Trophoblast cell (in vitro differentiated cells and primary cell): ENCODE results near the gene C6orf89.
A peak's percentile ranks its signal among the peaks of the same experiment; 100 is the strongest.

Experiments used
- DNase-seq, 2 donors: peaks; one replicate each; pipeline ENCODE4 v3.0.0-alpha.2; 2016
- H2AFZ ChIP-seq: 2 replicates; pipeline ENCODE4 v1.6.1; 2013; ENCODE audit warnings: low read length, moderate library complexity, mild to moderate bottlenecking; ENCODE audit not compliant: insufficient read depth, poor library complexity
- H2AK5ac ChIP-seq: 2 replicates; pipeline ENCODE4 v1.6.1; 2013; ENCODE audit warnings: mild to moderate bottlenecking, low read length
- H2BK120ac ChIP-seq: 2 replicates; pipeline ENCODE4 v1.6.1; 2013; ENCODE audit warnings: low read length, mild to moderate bottlenecking, moderate library complexity; ENCODE audit not compliant: insufficient read depth, poor library complexity
- H2BK12ac ChIP-seq: 2 replicates; pipeline ENCODE4 v1.6.1; 2013; ENCODE audit warnings: mild to moderate bottlenecking, low read length, moderate library complexity
- H2BK5ac ChIP-seq: 2 replicates; pipeline ENCODE4 v1.6.1; 2013; ENCODE audit warnings: low read length, low read depth, moderate library complexity, mild to moderate bottlenecking; ENCODE audit not compliant: poor library complexity
- H3K14ac ChIP-seq: 2 replicates; pipeline ENCODE4 v1.6.1; 2013; ENCODE audit warnings: mild to moderate bottlenecking, low read length
- H3K18ac ChIP-seq: 2 replicates; pipeline ENCODE4 v1.6.1; 2013; ENCODE audit warnings: mild to moderate bottlenecking, low read length
- H3K23ac ChIP-seq: 2 replicates; pipeline ENCODE4 v1.6.1; 2013; ENCODE audit warnings: low read length
- H3K27ac ChIP-seq: 2 replicates; pipeline ENCODE4 v1.5.1; 2013; ENCODE audit warnings: low read depth, mild to moderate bottlenecking, inconsistent platforms, low read length, moderate library complexity
- H3K27me3 ChIP-seq: 2 replicates; pipeline ENCODE4 v1.6.1; 2013; ENCODE audit warnings: inconsistent platforms, mild to moderate bottlenecking, low read length, moderate library complexity; ENCODE audit not compliant: insufficient read depth
- H3K36me3 ChIP-seq, 2 experiments: 1 replicate in 1 of 2; 2 replicates in 1 of 2; pipeline ENCODE4 v1.6.1; 2013; ENCODE audit warnings: low read length in 2 of 2, mild to moderate bottlenecking in 2 of 2, moderate library complexity in 1 of 2; ENCODE audit not compliant: insufficient read depth in 2 of 2, control insufficient read depth in 1 of 2
- H3K4ac ChIP-seq: 2 replicates; pipeline ENCODE4 v1.6.1; 2013; ENCODE audit warnings: low read depth, mild to moderate bottlenecking, low read length, moderate library complexity
- H3K4me1 ChIP-seq, 2 experiments: 1 replicate in 1 of 2; 2 replicates in 1 of 2; pipeline ENCODE4 v1.6.1; 2013; ENCODE audit warnings: low read length in 2 of 2, mild to moderate bottlenecking in 2 of 2, moderate library complexity in 1 of 2; ENCODE audit not compliant: insufficient read depth in 2 of 2, control insufficient read depth in 1 of 2
- H3K4me2 ChIP-seq: 2 replicates; pipeline ENCODE4 v1.6.1; 2013; ENCODE audit warnings: inconsistent platforms, mild to moderate bottlenecking, low read length, moderate library complexity
- H3K4me3 ChIP-seq: 2 replicates; pipeline ENCODE4 v1.5.1; 2013; ENCODE audit warnings: mild to moderate bottlenecking, low read depth, low read length, inconsistent platforms
- H3K79me1 ChIP-seq: one replicate; pipeline ENCODE4 v1.6.1; 2013; ENCODE audit warnings: low read length
- H3K79me2 ChIP-seq: 2 replicates; pipeline ENCODE4 v1.6.1; 2013; ENCODE audit warnings: low read length, mild to moderate bottlenecking; ENCODE audit not compliant: control insufficient read depth, insufficient read depth, poor library complexity
- H3K9ac ChIP-seq: 2 replicates; pipeline ENCODE4 v1.6.1; 2013; ENCODE audit warnings: mild to moderate bottlenecking, low read length
- H3K9me3 ChIP-seq: 2 replicates; pipeline ENCODE4 v1.6.1; 2013; ENCODE audit warnings: low read depth, mild to moderate bottlenecking, control low read depth, inconsistent platforms, low read length; ENCODE audit not compliant: insufficient read depth
- H4K12ac ChIP-seq: 2 replicates; pipeline ENCODE4 v1.6.1; 2013; ENCODE audit warnings: low read depth, mild to moderate bottlenecking, low read length, moderate library complexity
- H4K8ac ChIP-seq: 2 replicates; pipeline ENCODE4 v1.6.1; 2013; ENCODE audit warnings: low read depth, mild to moderate bottlenecking, low read length, moderate library complexity
- H4K91ac ChIP-seq: one replicate; pipeline ENCODE4 v1.6.1; 2013; ENCODE audit warnings: low read depth, mild to moderate bottlenecking, low read length, moderate library complexity
- WGBS: extraction: QIAGEN DNeasy Blood & Tissue Kit; methylation state at CpG from one replicate; pipeline ENCODE4 v1.1.7; 2013; ENCODE audit warnings: missing lambda C conversion rate; ENCODE audit not compliant: insufficient read length, insufficient coverage; ENCODE audit errors: extremely low coverage; 5-methylcytosine and 5-hydroxymethylcytosine counted together

Gene C6orf89

DNA sequence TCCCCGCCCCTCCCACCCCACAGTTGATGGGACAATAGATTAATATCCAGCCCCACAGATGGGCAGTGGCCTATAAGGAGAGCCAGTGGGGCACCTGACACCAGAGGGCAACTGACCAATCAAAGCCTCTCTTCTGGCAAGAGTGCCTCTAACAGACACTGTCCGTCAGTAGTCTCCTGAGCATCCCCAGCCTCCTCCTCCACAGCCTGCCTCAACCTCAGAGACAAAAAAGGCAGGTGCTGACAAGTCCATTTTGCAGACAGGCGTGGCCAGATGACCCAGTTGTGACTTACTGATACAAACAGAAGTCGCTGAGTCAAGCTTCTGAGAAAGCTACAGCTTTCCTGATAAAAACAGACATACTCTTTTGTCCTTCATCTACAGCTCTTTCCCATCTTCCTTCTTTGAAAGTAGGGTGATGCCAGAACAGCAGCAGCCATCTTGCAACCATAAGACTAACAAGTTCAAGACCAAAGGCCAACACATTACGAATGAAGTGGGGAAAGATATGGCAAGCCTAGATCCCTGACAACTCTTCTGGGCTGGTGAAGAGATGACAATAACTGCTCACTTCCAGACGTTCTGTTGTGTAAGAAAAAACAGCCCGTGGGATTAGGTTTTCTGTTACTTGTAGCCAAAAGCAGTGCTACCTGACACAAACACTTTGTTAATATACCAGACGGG lies 23.4 kb upstream of the C6orf89 start:
- Histone ChIP-seq H3K9ac (no peak overlapping the region), H3K4me3 (no peak overlapping the region), H2BK5ac (no peak overlapping the region), H4K91ac (no peak overlapping the region), H3K4me1 (peaks cover 6 to 11% of the 10 kb centered on the region in 2 experiments), H3K27me3 (no peaks in the 10 kb centered on the region), H2AK5ac (no peak overlapping the region), H3K4me2 (no peak overlapping the region), H4K8ac (no peak overlapping the region), H3K79me2 (no peaks in the 10 kb centered on the region), H3K9me3 (peaks cover 3% of the 10 kb centered on the region), H2AFZ (no peak overlapping the region), H3K18ac (no peak overlapping the region), H3K36me3 (peaks cover 4 to 8% of the 10 kb centered on the region in 2 experiments), H3K23ac (no peak overlapping the region), H2BK12ac (no peak overlapping the region), H3K14ac (no peak overlapping the region), H2BK120ac (no peak overlapping the region), H4K12ac (no peak overlapping the region), H3K4ac (no peak overlapping the region), H3K79me1 (no peaks in the 10 kb centered on the region), H3K27ac (no peak overlapping the region)
- DNase-seq: no peak
- no CpG with 5 or more reads among the region's 8 CpGs for WGBS

DNA sequence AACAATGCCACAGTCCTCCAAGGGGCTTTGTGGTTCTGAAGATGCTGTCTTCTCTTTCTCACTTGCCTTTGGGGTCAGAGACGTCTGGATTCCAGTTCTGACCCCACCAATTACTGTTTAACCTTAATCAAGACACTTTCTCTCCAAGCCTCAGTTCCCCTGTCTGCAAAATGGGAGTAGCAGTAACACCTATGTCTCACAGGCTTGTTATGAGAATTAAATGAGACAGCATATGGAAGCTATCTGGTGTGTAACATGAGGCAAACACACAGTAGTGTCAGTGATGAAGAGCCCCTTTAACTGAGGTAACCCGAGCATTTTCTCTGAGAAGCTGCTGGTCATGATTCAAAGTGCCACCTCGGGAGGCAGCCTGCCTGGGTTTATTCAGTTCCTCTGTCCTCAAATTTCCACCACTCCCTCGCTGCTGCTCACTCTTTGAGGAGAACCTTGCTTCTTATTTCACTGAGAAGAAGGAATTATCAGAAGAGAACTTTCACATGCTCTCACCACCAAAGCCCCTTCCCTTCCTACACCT lies 22.8 kb upstream of the C6orf89 start:
- WGBS: no CpG with 5 or more reads among the region's 4 CpGs
- peaks cover 3% of the 10 kb centered on the region for H3K9me3 ChIP-seq
- no peaks in the 10 kb centered on the region for H3K79me2 ChIP-seq
- H3K23ac ChIP-seq: no peak overlapping the region
- peaks cover 7 to 10% of the 10 kb centered on the region in 2 experiments for H3K36me3 ChIP-seq
- no peak overlapping the region for H2BK120ac ChIP-seq
- H3K9ac ChIP-seq: no peak overlapping the region
- DNase-seq: no peak
- H3K79me1 ChIP-seq: no peaks in the 10 kb centered on the region
- H3K4me1 ChIP-seq: peaks cover 6 to 11% of the 10 kb centered on the region in 2 experiments
- H2AK5ac ChIP-seq: no peak overlapping the region
- no peak overlapping the region for H2BK5ac ChIP-seq
- H3K14ac ChIP-seq: no peak overlapping the region
- H3K27ac ChIP-seq: no peak overlapping the region
- H2BK12ac ChIP-seq: no peak overlapping the region
- no peak overlapping the region for H4K91ac ChIP-seq
- H3K18ac ChIP-seq: peak overlapping the region; percentile 3
- no peak overlapping the region for H3K4me3 ChIP-seq
- H3K27me3 ChIP-seq: no peaks in the 10 kb centered on the region
- H4K8ac ChIP-seq: no peak overlapping the region
- H2AFZ ChIP-seq: no peak overlapping the region
- no peak overlapping the region for H3K4me2 ChIP-seq
- H4K12ac ChIP-seq: no peak overlapping the region
- H3K4ac ChIP-seq: peak overlapping the region; percentile 27

DNA sequence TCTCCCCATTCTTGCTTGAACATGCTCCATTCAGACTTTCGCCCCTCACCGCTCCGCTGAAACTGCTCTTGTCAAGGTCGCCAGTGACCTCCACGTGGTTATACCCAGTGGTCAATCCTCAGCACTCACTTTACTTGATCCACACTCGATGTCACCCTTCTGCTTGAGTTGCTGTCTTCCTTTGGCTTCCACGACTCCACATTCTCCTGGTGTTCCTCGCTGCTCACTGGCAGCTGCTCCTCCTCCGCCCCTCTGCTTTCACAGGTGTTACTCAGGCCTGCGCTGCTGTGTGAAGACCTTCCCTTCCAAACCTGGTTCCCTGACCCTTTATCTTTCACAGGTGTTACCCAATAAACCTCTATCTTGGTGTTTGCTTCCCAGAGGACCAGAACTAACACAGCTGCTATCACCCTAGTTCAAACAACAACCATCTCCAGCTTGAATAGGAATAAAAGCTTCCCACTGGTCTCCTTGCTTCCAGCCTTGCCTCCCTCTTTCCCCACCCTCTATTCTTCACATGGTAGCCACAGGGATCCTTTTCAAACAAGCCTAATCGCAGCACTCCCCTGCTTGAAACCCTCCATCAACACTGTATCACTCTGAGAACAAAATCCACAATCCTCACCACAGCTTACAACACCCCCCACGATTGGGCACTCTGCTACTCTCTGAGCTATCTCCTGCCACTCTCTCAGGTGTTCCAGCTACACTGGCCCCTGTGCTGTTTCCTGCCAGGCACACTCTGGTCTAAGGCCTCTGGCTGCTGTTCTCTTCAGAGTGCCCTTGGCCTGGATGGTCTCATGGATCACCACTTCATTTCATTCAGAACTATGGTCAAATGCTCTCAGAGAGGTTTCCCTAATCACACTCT lies 21.8 kb upstream of the C6orf89 start:
- no CpG with 5 or more reads among the region's 12 CpGs for WGBS
- Histone ChIP-seq H3K23ac (no peak overlapping the region), H3K27me3 (no peaks in the 10 kb centered on the region), H3K14ac (no peak overlapping the region), H4K91ac (no peak overlapping the region), H3K79me2 (no peaks in the 10 kb centered on the region), H2BK12ac (no peak overlapping the region), H3K18ac (no peak overlapping the region), H3K4me3 (no peak overlapping the region), H2BK5ac (no peak overlapping the region), H3K4ac (no peak overlapping the region), H2BK120ac (no peak overlapping the region), H3K36me3 (peaks cover 7 to 12% of the 10 kb centered on the region in 2 experiments), H3K9ac (no peak overlapping the region), H4K12ac (no peak overlapping the region), H2AFZ (no peak overlapping the region), H3K9me3 (peaks cover 3% of the 10 kb centered on the region), H2AK5ac (no peak overlapping the region), H4K8ac (no peak overlapping the region), H3K79me1 (no peaks in the 10 kb centered on the region), H3K27ac (no peak overlapping the region), H3K4me2 (no peak overlapping the region), H3K4me1 (peaks cover 3 to 4% of the 10 kb centered on the region in 2 experiments)
- DNase-seq: no peak

DNA sequence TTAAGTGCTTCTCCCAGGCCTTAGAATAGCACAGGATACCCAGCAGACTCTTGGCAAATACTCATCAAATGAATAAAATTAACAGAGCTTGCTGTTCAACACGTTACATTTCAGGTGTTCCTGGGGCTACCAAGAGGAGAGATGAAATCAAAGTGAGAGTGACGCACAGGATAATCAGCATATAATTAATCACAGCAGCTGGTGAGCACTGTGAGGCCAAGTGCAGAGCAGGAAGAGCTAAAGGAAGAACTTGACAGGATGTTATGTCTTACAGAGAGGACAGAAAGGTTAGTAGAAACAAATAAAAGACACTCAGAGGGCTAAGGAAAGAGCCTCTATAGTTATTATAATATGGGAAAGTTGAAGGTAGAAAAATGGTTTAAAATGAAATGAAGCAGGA lies 19.9 kb upstream of the C6orf89 start:
- WGBS: no CpG with 5 or more reads among the region's 2 CpGs

More for the DNA sequence above, 19.9 kb upstream of the C6orf89 start:
- H3K14ac ChIP-seq: no peak overlapping the region
- H2BK120ac ChIP-seq: no peak overlapping the region
- H3K4me2 ChIP-seq: no peak overlapping the region
- H3K79me2 ChIP-seq: no peaks in the 10 kb centered on the region
- no peak overlapping the region for H2AK5ac ChIP-seq
- DNase-seq: no peak
- H3K79me1 ChIP-seq: no peaks in the 10 kb centered on the region
- H3K9me3 ChIP-seq: peaks cover 3% of the 10 kb centered on the region
- no peak overlapping the region for H3K27ac ChIP-seq
- H4K8ac ChIP-seq: no peak overlapping the region
- no peak overlapping the region for H2AFZ ChIP-seq
- no peak overlapping the region for H2BK12ac ChIP-seq
- peaks cover 7 to 13% of the 10 kb centered on the region in 2 experiments for H3K36me3 ChIP-seq
- H3K23ac ChIP-seq: no peak overlapping the region
- no peak overlapping the region for H3K9ac ChIP-seq
- H3K27me3 ChIP-seq: no peaks in the 10 kb centered on the region
- no peaks in the 10 kb centered on the region for H3K4me1 ChIP-seq
- H2BK5ac ChIP-seq: no peak overlapping the region
- H3K4ac ChIP-seq: no peak overlapping the region
- no peak overlapping the region for H4K12ac ChIP-seq
- no peak overlapping the region for H3K18ac ChIP-seq
- no peak overlapping the region for H3K4me3 ChIP-seq
- no peak overlapping the region for H4K91ac ChIP-seq
